ENCODE data around the gene DHX16. TPM values are rescaled to one million over a fixed set of nuclear protein-coding genes. Genes with fewer than 3 reads are reported as not detected.

Gene DHX16
- total RNA-seq, 1 experiment from 2014 or later, result 34.8 TPM

GRCh38 chr6:30703821-30704220 lies 31.0 kb upstream of the DHX16 start:
- Histone ChIP-seq H3K18ac (ENCODE audit: insufficient read length, low read depth, low read length) (no peak overlapping the region), H4K8ac (replicated peaks; ENCODE audit: insufficient read length, low read depth, low read length) (no peak overlapping the region), H2BK20ac (ENCODE audit: low read depth, low read length, poor library complexity, severe bottlenecking) (no peak overlapping the region), H3K27ac (ENCODE audit: insufficient read length, low read depth, low read length) (no peak overlapping the region), H3K9ac (ENCODE audit: extremely low read depth, insufficient read length, low read length) (no peak overlapping the region), H3K14ac (ENCODE audit: insufficient read depth, low read length) (no peak overlapping the region; the same call in 1 of the 2 replicates), H3K9me3 (ENCODE audit: control insufficient read depth, low read depth, low read length) (no peaks in the 10 kb centered on the region), H3K56ac (ENCODE audit: insufficient read length, low read depth, low read length) (no peak overlapping the region), H3K4ac (ENCODE audit: low read depth, low read length) (no peak overlapping the region), H3K4me2 (ENCODE audit: insufficient read depth, insufficient read length, low read length) (no peak overlapping the region), H3T11ph (ENCODE audit: low read length) (no peak overlapping the region), H3K23ac (ENCODE audit: insufficient read length, low read depth, low read length) (no peak overlapping the region), H4K5ac (ENCODE audit: insufficient read length, low read depth, low read length) (no peak overlapping the region), H2BK12ac (ENCODE audit: insufficient read length, low read depth, low read length) (no peak overlapping the region), H4K91ac (ENCODE audit: insufficient read length, low read depth, low read length) (no peak overlapping the region), H3K27me3 (ENCODE audit: insufficient read depth, low read length) (no peaks in the 10 kb centered on the region), H4K20me1 (ENCODE audit: control insufficient read depth, insufficient read depth, insufficient read length) (no peaks in the 10 kb centered on the region), H2AK5ac (ENCODE audit: insufficient read length, low read length) (no peak overlapping the region), H3K4me1 (ENCODE audit: insufficient read depth, low read length) (0 out of 2 replicates have a peak, but pooled peaks cover 2% of the 10 kb centered on the region), H2BK5ac (ENCODE audit: insufficient read length, low read length) (no peak overlapping the region), H2BK15ac (ENCODE audit: low read depth, low read length) (no peak overlapping the region), H3K23me2 (ENCODE audit: insufficient read length, low read depth, low read length, poor library complexity, severe bottlenecking) (no peaks in the 10 kb centered on the region), H2AFZ (ENCODE audit: low read length) (no peak overlapping the region), H2BK120ac (ENCODE audit: low read depth, low read length, poor library complexity, severe bottlenecking) (no peak overlapping the region), H3K79me2 (ENCODE audit: insufficient read depth, low read length) (no peaks in the 10 kb centered on the region), H3K79me1 (ENCODE audit: insufficient read depth, low read depth, low read length, poor library complexity, severe bottlenecking) (no peaks in the 10 kb centered on the region)
- Mint-ChIP-seq H3K4me3 (no peak overlapping the region), H3K27me3 (ENCODE audit: low read depth) (no peaks in the 10 kb centered on the region), H3K27ac (no peak overlapping the region; a peak in 2 of 7 replicates), H3K9me3 (no peaks in the 10 kb centered on the region), H3K4me1 (peaks cover 6 to 11% of the 10 kb centered on the region in 2 experiments), H3K36me3 (ENCODE audit: insufficient read depth in 1 of 3, low read depth in 3 of 3) (peaks cover 54 to 77% (median 76%) of the 10 kb centered on the region in 3 experiments; a peak in 6 of 7 replicates)
- no peak for DNase-seq
- WGBS (ENCODE audit: extremely low coverage, insufficient read length, low lambda C conversion rate), result no CpG with 5 or more reads among the region's 4 CpGs
- no peak for TF ChIP-seq CTCF (conservative IDR thresholded peaks at IDR 0.05)

Data from H9 (cell line).